Measurements from ENCODE around the gene FAM72B. TPM values are rescaled to one million over a fixed set of nuclear protein-coding genes. Genes with fewer than 3 reads are reported as not detected.
"Not testable (repeated sequence)": the region's sequence is repeated elsewhere in the genome, so short reads cannot be mapped to it uniquely, and the experiment has no call there.

Gene FAM72B
- total and polyA plus RNA-seq, 5 experiments from 2014 or later, result not detected

DNA sequence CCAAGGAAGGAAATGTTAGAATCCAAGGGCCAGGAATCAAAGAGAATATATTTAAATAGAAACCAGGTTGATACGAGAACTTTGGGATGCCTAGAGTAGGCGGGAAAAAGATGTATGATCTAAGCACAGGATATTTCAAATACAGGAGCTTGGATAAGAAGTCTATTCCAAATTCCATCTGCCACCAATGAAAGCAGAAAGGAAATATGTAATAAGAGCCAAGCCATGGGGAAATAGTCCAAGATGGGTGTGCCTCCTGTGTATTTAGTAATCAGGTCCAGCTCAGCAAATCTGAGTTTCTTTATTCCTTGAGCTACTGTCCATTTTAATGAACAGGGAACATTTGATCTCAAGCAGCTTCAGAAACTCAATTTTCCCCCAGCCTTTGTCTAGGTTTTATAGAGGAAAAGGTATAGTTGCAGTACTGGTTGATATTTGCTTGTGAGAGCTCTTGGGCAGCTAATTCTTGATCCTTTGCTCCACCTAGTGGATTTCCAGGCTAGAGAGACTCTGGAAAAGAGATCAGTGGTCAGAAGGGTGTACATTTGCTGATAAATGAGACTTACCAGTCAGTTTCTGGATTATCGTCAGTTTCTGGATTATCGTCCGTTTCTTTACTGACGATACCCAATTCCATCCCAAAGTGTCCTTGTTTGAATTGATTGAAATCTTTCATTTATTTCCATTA is 28.3 kb downstream of the FAM72B start:
- POLR2A ChIA-PET, H3K27ac Mint-ChIP-seq, ATAC-seq, H3K9me3 Mint-ChIP-seq, H3K4me1 Mint-ChIP-seq, H3K36me3 Mint-ChIP-seq, H3K27me3 Mint-ChIP-seq, DNase-seq, H3K4me3 Mint-ChIP-seq: not testable (repeated sequence)

GRCh38 chr1:121154811-121155210 is 29.3 kb downstream of the FAM72B start:
- POLR2A ChIA-PET, H3K9me3 Mint-ChIP-seq, H3K4me3 Mint-ChIP-seq, H3K27me3 Mint-ChIP-seq, H3K4me1 Mint-ChIP-seq, H3K36me3 Mint-ChIP-seq, H3K27ac Mint-ChIP-seq, ATAC-seq, DNase-seq: not testable (repeated sequence)

DNA sequence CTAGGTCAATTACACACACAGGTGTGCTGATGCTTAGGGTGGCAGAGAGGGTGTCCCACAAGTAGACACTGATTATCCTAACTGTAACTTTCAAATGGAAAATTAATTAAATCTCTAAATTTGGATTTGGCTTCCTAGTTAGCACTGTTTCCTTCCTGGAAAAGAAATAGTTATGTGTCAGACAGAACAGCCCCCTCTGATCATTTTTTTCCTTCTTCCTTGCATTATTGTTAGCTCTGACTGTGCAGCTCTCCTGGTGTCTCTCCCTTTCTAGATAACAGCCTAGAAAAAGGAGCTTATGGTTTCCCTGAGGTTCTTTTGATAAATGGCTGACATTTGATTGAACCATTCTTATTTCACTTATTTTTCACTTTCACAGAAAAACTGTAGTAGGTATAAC is 31.4 kb downstream of the FAM72B start:
- POLR2A ChIA-PET, H3K9me3 Mint-ChIP-seq, H3K27me3 Mint-ChIP-seq, H3K4me3 Mint-ChIP-seq, H3K4me1 Mint-ChIP-seq, DNase-seq, H3K27ac Mint-ChIP-seq, H3K36me3 Mint-ChIP-seq, ATAC-seq: not testable (repeated sequence)

DNA sequence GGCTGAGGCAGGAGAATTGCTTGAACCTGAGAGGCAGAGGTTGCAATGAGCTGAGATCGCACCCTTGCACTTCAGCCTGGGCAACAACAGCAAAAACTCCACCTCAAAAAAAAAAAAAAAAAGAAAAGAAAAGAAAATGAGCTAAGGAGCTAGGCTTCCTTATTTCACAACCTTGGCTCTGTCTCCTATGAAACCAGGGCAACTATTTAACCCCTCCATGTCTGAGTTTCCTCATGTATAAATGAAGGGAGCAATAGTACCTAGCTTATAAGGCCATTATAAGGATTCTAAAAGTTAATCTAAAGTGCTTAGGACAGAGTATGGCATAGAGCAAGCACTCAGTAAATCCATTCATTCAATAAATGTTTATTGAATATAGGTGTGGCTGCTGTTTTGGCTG is 32.8 kb downstream of the FAM72B start:
- POLR2A ChIA-PET, H3K4me1 Mint-ChIP-seq, DNase-seq, H3K27ac Mint-ChIP-seq, H3K9me3 Mint-ChIP-seq, ATAC-seq, H3K36me3 Mint-ChIP-seq, H3K27me3 Mint-ChIP-seq, H3K4me3 Mint-ChIP-seq: not testable (repeated sequence)

- H3K9me3 Mint-ChIP-seq, H3K36me3 Mint-ChIP-seq, H3K4me3 Mint-ChIP-seq, POLR2A ChIA-PET, H3K4me1 Mint-ChIP-seq, H3K27ac Mint-ChIP-seq, H3K27me3 Mint-ChIP-seq: not testable (repeated sequence)
- peak; percentile 49 to 60 for ATAC-seq
- DNase-seq, result peak in 2 of 10 donors; percentile 6 to 7
Observed at GRCh38 chr1:121148489-121149190, 35.5 kb downstream of the FAM72B start.

- DNase-seq, POLR2A ChIA-PET, ATAC-seq, H3K4me1 Mint-ChIP-seq, H3K9me3 Mint-ChIP-seq, H3K36me3 Mint-ChIP-seq, H3K27ac Mint-ChIP-seq, H3K27me3 Mint-ChIP-seq, H3K4me3 Mint-ChIP-seq: not testable (repeated sequence)
Observed at GRCh38 chr1:121140393-121140792, 43.7 kb downstream of the FAM72B start.

DNA sequence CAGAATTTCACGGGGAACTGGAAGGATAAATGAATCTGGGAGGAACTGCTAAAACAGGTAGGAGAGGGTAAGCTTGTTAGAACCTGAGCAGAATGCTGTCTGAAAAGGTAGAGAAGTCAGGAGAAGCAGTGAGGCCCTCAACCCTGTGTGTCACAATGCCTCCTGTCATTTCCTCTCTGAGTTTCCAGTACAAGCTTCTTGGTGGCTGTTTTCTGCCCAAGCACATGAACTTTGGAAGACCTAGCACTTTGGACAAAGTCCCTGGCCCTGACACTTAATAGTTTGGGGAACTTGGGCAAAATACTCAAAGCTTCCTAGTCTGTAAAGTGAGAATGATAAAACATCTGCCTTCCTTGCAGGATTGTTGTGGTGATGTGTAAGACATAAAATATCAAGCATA is 52.6 kb downstream of the FAM72B start:
- DNase-seq, H3K9me3 Mint-ChIP-seq, H3K4me3 Mint-ChIP-seq, H3K4me1 Mint-ChIP-seq, ATAC-seq, H3K36me3 Mint-ChIP-seq, H3K27me3 Mint-ChIP-seq, H3K27ac Mint-ChIP-seq, POLR2A ChIA-PET: not testable (repeated sequence)

GRCh38 chr1:121118480-121118824 is 65.7 kb downstream of the FAM72B start:
- H3K27me3 Mint-ChIP-seq, H3K27ac Mint-ChIP-seq, H3K36me3 Mint-ChIP-seq, H3K4me1 Mint-ChIP-seq, POLR2A ChIA-PET, H3K9me3 Mint-ChIP-seq, DNase-seq: not testable (repeated sequence)
- ATAC-seq, result peak; percentile 52 to 55
- H3K4me3 Mint-ChIP-seq, result peak overlapping the region in 7 of 10 donors; percentile 10 to 64 (median 45)

Other genes starting within 250 kb of the FAM72B start
- 10 to 100 TPM; 10.7 to 14.1 TPM for gene SRGAP2C, start 635 bp upstream of the FAM72B start, total RNA-seq
- gene SRGAP2C, start 635 bp upstream of the FAM72B start, polyA plus RNA-seq, result 1 to 10 TPM in 2 of 3 donors, under 1 TPM in 1; 0.73 to 2.1 (median 1.0) TPM